Natural killer cell (primary cell): ENCODE measurements around the gene C19orf25. TPM values are rescaled to one million over a fixed set of nuclear protein-coding genes. Genes with fewer than 3 reads are reported as not detected.

Source experiments
- ATAC-seq, 3 donors: fragments of 150-1000 bp in 2 of 3; fragments of 200-7000 bp in 1 of 3; cut with Tn5 transposase; 1 replicate in 1 of 3; 2 replicates in 2 of 3; pipeline ENCODE4 v1.10.0; 2021; ENCODE audit warnings: mild to moderate bottlenecking in 2 of 3, moderate library complexity in 2 of 3
- DNase-seq, 2 donors: peaks; one replicate each; pipeline versions ENCODE4 v3.0.0 to v3.0.0-alpha.2; 2013 to 2021; ENCODE audit warnings: mixed read lengths in 1 of 2
- H3K27ac ChIP-seq: one replicate; pipeline ENCODE4 v1.5.1; 2013; ENCODE audit warnings: mild to moderate bottlenecking, low read length
- H3K27me3 ChIP-seq: one replicate; pipeline ENCODE4 v1.6.1; 2013; ENCODE audit warnings: low read length; ENCODE audit not compliant: control insufficient read depth, insufficient read depth
- H3K36me3 ChIP-seq: one replicate; pipeline ENCODE4 v1.6.1; 2013; ENCODE audit warnings: low read length; ENCODE audit not compliant: control insufficient read depth, insufficient read depth
- H3K4me1 ChIP-seq: one replicate; pipeline ENCODE4 v1.6.1; 2013; ENCODE audit warnings: low read length; ENCODE audit not compliant: control insufficient read depth, insufficient read depth
- H3K4me3 ChIP-seq: one replicate; pipeline ENCODE4 v1.5.1; 2013; ENCODE audit warnings: low read length
- H3K9me3 ChIP-seq: one replicate; pipeline ENCODE4 v1.6.1; 2013; ENCODE audit warnings: low read length; ENCODE audit not compliant: control insufficient read depth, insufficient read depth
- H3K27ac Mint-ChIP-seq, 2 donors: one replicate each; pipeline ENCODE4 v1.8.0; 2022; ENCODE audit warnings: mild to moderate bottlenecking in 2 of 2, mixed read lengths in 2 of 2, moderate library complexity in 1 of 2
- H3K27me3 Mint-ChIP-seq, 2 donors: one replicate each; pipeline ENCODE4 v1.8.0; 2022; ENCODE audit warnings: low read depth in 2 of 2, mixed read lengths in 2 of 2
- H3K36me3 Mint-ChIP-seq: one replicate; pipeline ENCODE4 v1.8.0; 2022; ENCODE audit warnings: mixed read lengths
- H3K4me1 Mint-ChIP-seq, 2 donors: one replicate each; pipeline ENCODE4 v1.8.0; 2022; ENCODE audit warnings: mixed read lengths in 2 of 2
- H3K4me3 Mint-ChIP-seq: one replicate; pipeline ENCODE4 v1.8.0; 2022; ENCODE audit warnings: mild to moderate bottlenecking, moderate library complexity, mixed read lengths
- H3K9me3 Mint-ChIP-seq, 2 donors: one replicate each; pipeline ENCODE4 v1.8.0; 2022; ENCODE audit warnings: mixed read lengths in 2 of 2
- CTCF ChIP-seq: fragments of 200-600 bp; IDR thresholded peaks from one replicate; pipeline ENCODE4 v1.8.0; 2022; ENCODE audit warnings: antibody characterized with exemption
- WGBS: methylation state at CpG from one replicate; pipeline ENCODE4 v1.1.7; 2013; ENCODE audit warnings: missing lambda C conversion rate; ENCODE audit not compliant: insufficient coverage; 5-methylcytosine and 5-hydroxymethylcytosine counted together
- intact Hi-C: fragments of 100-400 bp; cut with micrococcal nuclease; formaldehyde crosslinking; loops from one replicate; pipeline ENCODE4 v1.14.2; 2022
- total RNA-seq, 4 donors: library from RNA; stranded (reverse); fragments of 120-200 nt in 1 of 4; gene quantifications; one replicate each; pipeline versions ENCODE4 v1.2.3 to v1.2.4, GENCODE V29; 2013 to 2022

The C19orf25 gene
- total RNA-seq, 3 donors from 2014 or later (not counting 1 experiment from before 2014, with no cell fraction given) = 30.2 to 42.2 (median 34.3) TPM

GRCh38 chr19:1450735-1451731, 28.0 kb downstream of the C19orf25 start:
- peaks cover 30 to 43% of the 10 kb centered on the region in 2 donors for H3K27me3 Mint-ChIP-seq
- H3K36me3 Mint-ChIP-seq = no peaks in the 10 kb centered on the region
- Histone ChIP-seq H3K4me1 (peaks cover 26% of the 10 kb centered on the region), H3K36me3 (no peaks in the 10 kb centered on the region), H3K27ac (no peak overlapping the region), H3K4me3 (no peak overlapping the region), H3K9me3 (peaks cover 6% of the 10 kb centered on the region), H3K27me3 (peaks cover 68% of the 10 kb centered on the region)
- H3K4me1 Mint-ChIP-seq = peaks cover 4 to 31% of the 10 kb centered on the region in 2 donors
- ATAC-seq (no peak), DNase-seq (no peak)
- TF ChIP-seq CTCF = no peak
- H3K4me3 Mint-ChIP-seq = no peak overlapping the region
- H3K9me3 Mint-ChIP-seq = no peaks in the 10 kb centered on the region
- no peak overlapping the region for H3K27ac Mint-ChIP-seq
- intact Hi-C loops = no loop called here
- 58% methylated on average over 22 of the region's 22 CpGs for WGBS

- Histone ChIP-seq H3K4me1 (peaks cover 24% of the 10 kb centered on the region), H3K27me3 (peaks cover 59% of the 10 kb centered on the region), H3K27ac (no peak within 1 kb of the TSS), H3K36me3 (no peaks in the 10 kb centered on the region), H3K9me3 (no peaks in the 10 kb centered on the region), H3K4me3 (no peak within 1 kb of the TSS)
- Mint-ChIP-seq H3K27me3 (peaks cover 30 to 33% of the 10 kb centered on the region in 2 donors), H3K27ac (no peak within 1 kb of the TSS), H3K9me3 (no peaks in the 10 kb centered on the region), H3K36me3 (no peaks in the 10 kb centered on the region), H3K4me3 (peak within 1 kb of the TSS; percentile 65), H3K4me1 (peaks cover 6 to 32% of the 10 kb centered on the region in 2 donors)
- no peak for TF ChIP-seq CTCF
- WGBS = 3% methylated on average over 72 of the region's 74 CpGs
- intact Hi-C loops = no loop called here
- DNase-seq (peak in 1 of 2 donors; percentile 63), ATAC-seq (peak in 1 of 3 donors; percentile 39)
These were observed 29.3 kb downstream of the C19orf25 start, which contains the start of gene APC2 for GRCh38 chr19:1449467-1450442. APC2 (plus strand) TSS chr19:1450121; CDS start chr19:1453002, 2,881 bp downstream.

- Histone ChIP-seq H3K9me3 (no peaks in the 10 kb centered on the region), H3K4me3 (no peak overlapping the region), H3K27me3 (peaks cover 46% of the 10 kb centered on the region), H3K27ac (no peak overlapping the region), H3K36me3 (no peaks in the 10 kb centered on the region), H3K4me1 (peaks cover 29% of the 10 kb centered on the region)
- no peak for DNase-seq
- peak overlapping the region in 1 of 2 donors; percentile 23 for H3K27ac Mint-ChIP-seq
- WGBS = 83% methylated on average over 9 of the region's 9 CpGs
- peaks cover 10 to 31% of the 10 kb centered on the region in 2 donors for H3K4me1 Mint-ChIP-seq
- no peak for TF ChIP-seq CTCF
- H3K4me3 Mint-ChIP-seq = no peak overlapping the region
- peaks cover 28 to 30% of the 10 kb centered on the region in 2 donors for H3K27me3 Mint-ChIP-seq
- ATAC-seq = no peak
- intact Hi-C loops = no loop called here
- H3K9me3 Mint-ChIP-seq = no peaks in the 10 kb centered on the region
- H3K36me3 Mint-ChIP-seq = no peaks in the 10 kb centered on the region
These were observed 31.1 kb downstream of the C19orf25 start for GRCh38 chr19:1447944-1448343.
